Measurements from ENCODE around the gene RHCE. TPM values are rescaled to one million over a fixed set of nuclear protein-coding genes. Genes with fewer than 3 reads are reported as not detected.
"Not testable (repeated sequence)": the region's sequence is repeated elsewhere in the genome, so short reads cannot be mapped to it uniquely, and the experiment has no call there.

Gene RHCE
- polyA plus RNA-seq, 3 donors from 2014 or later = not detected

- peak; percentile 4 to 12 (median 9) for DNase-seq
- H3K9me3 Mint-ChIP-seq; H3K27me3 Mint-ChIP-seq (ENCODE audit: low read depth in 3 of 3); H3K4me1 Mint-ChIP-seq; H3K27ac Mint-ChIP-seq; H3K4me3 Mint-ChIP-seq; H3K36me3 Mint-ChIP-seq: not testable (repeated sequence)
These were observed 17.4 kb downstream of the RHCE start for GRCh38 chr1:25402947-25403803.

DNA sequence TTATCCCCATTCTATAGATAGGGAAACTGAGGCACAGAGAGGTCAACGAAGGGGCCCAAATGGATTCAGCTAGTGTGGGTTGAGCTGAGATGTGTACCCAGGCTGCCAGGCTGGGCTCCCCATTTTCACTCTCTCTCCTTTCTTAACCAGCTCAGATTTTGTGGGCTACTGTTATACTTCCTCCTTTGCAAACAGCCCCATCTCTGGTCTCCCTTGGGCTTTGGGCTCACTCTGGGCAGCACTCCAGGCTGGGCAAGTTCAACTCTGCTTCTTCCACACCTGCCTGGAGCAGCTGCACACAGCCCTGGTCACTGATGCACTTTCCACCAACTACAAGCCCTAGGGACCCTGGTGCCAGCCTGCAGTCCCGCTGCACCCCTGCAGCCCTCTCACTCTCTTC, 22.5 kb downstream of the RHCE start:
- not testable (repeated sequence) for DNase-seq, H3K36me3 Mint-ChIP-seq, H3K27ac Mint-ChIP-seq, H3K4me1 Mint-ChIP-seq, H3K4me3 Mint-ChIP-seq, H3K9me3 Mint-ChIP-seq
- peaks cover 3 to 14% (median 8%) of the 10 kb centered on the region in 3 donors for H3K27me3 Mint-ChIP-seq (ENCODE audit: low read depth in 3 of 3)

DNA sequence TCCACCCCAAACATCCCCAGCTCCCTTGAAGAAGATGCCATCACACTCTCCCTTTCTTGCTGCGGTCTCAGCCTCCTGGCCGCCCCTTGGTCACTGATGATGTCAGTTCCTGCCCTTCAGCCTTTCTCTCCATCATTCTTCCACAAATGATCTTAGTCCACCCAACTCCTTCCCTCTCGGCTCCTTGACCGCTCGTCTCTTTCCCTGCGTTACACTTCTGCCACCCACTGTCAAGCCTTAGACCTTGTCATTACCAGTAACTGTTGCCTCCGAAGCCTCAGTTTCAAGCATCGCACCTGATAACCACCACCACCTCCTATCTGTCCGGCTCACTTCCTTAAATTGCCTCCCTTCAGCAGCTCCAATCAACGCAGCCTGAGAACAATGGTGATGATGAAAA, 23.1 kb downstream of the RHCE start:
- not testable (repeated sequence) for DNase-seq, H3K4me1 Mint-ChIP-seq, H3K4me3 Mint-ChIP-seq, H3K36me3 Mint-ChIP-seq, H3K27ac Mint-ChIP-seq, H3K9me3 Mint-ChIP-seq
- peaks cover 3 to 14% (median 6%) of the 10 kb centered on the region in 3 donors for H3K27me3 Mint-ChIP-seq (ENCODE audit: low read depth in 3 of 3)

DNA sequence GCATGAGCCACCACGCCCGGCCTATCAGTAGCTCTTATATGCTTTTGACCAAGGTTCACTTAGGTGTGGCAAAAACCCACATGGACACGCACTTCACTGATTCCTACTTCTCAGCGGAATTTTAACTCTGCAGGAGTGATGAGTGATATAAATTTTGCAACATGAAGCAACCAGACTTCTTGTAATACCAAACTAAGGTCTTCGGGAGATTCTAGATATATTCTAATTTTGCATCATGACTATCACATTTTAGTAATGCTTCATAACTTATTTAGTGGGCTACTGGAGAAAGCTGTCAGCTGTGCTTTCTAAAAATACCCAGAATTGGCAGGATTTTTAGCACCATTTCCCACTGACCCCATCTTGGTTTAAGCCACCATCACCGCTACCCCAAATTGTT, 27.8 kb downstream of the RHCE start:
- H3K36me3 Mint-ChIP-seq = no peaks in the 10 kb centered on the region
- H3K27ac Mint-ChIP-seq = no peak overlapping the region
- H3K4me3 Mint-ChIP-seq = no peak overlapping the region
- no peaks in the 10 kb centered on the region for H3K4me1 Mint-ChIP-seq
- no peaks in the 10 kb centered on the region for H3K9me3 Mint-ChIP-seq
- DNase-seq = no peak
- H3K27me3 Mint-ChIP-seq (ENCODE audit: low read depth in 3 of 3) = peaks cover 7 to 10% (median 8%) of the 10 kb centered on the region in 3 donors

DNA sequence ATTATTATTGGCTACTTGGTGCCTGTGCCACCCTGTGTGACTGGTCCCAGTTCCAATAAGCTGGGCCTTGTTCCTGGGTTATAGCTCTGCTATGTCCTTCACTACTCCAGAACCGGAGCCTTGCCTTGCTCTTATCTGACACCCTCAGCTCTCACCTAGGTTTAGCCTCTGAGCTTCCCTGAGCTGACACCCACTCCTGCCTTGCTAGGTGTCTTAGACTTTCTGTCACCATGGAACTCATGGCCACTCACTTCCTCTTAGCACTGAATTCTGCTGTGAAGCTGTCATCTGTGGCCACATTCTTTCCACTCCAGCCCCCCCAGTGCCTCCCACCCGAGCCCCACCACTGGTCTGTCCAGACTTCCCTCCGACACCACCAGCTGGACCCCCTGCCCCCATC, 30.9 kb downstream of the RHCE start:
- H3K4me1 Mint-ChIP-seq; H3K4me3 Mint-ChIP-seq; H3K27me3 Mint-ChIP-seq (ENCODE audit: low read depth in 3 of 3); DNase-seq; H3K9me3 Mint-ChIP-seq; H3K36me3 Mint-ChIP-seq: not testable (repeated sequence)
- H3K27ac Mint-ChIP-seq = peak overlapping the region in 1 of 6 donors; percentile 42

GRCh38 chr1:25388691-25389090, 31.9 kb downstream of the RHCE start:
- not testable (repeated sequence) for H3K4me3 Mint-ChIP-seq; H3K36me3 Mint-ChIP-seq; H3K4me1 Mint-ChIP-seq; H3K27me3 Mint-ChIP-seq (ENCODE audit: low read depth in 3 of 3); DNase-seq; H3K9me3 Mint-ChIP-seq; H3K27ac Mint-ChIP-seq

DNA sequence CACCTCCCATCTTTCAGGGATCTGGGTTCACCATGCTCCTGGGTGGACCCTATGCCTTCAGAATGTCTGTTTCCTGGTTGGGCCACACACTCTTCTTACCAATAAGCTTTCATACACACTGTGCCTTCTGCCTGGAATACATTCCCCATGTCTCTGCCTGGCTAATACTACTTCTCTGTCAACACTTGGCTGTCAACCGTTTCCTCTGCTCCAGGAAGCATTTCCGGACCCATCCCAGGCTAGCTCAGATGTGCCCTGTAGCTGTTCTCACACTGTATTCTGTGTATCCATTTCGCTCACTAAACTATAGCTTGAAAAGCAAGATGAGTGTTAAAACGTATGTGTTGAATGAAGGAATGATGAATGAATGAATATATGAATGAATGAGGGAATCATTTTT, 33.5 kb downstream of the RHCE start:
- not testable (repeated sequence) for H3K9me3 Mint-ChIP-seq; H3K4me1 Mint-ChIP-seq; H3K27me3 Mint-ChIP-seq (ENCODE audit: low read depth in 3 of 3); DNase-seq; H3K4me3 Mint-ChIP-seq; H3K36me3 Mint-ChIP-seq
- peak overlapping the region in 1 of 6 donors; percentile 32 for H3K27ac Mint-ChIP-seq

GRCh38 chr1:25383875-25384274, 36.8 kb downstream of the RHCE start:
- H3K4me1 Mint-ChIP-seq; H3K36me3 Mint-ChIP-seq; H3K27me3 Mint-ChIP-seq (ENCODE audit: low read depth in 3 of 3); H3K9me3 Mint-ChIP-seq; H3K27ac Mint-ChIP-seq; H3K4me3 Mint-ChIP-seq; DNase-seq: not testable (repeated sequence)

DNA sequence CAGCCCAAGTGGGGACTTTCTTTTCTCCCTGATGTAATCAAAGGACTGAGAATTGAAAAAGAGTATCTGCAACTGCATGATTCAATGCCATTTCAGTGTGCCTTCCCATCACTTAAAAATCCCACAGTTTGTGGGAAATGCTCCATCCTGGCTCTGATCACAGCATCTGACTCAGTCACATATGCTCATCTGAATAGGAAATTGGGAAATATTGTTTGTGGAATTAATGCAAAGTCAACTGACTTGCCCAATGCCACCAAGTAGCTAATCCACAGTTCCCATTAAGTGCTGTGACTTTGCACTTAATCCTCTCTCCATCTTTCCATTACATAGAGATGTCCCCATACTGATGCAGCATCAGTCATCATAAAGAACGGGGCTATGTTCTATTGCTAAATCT, 37.5 kb downstream of the RHCE start:
- H3K27me3 Mint-ChIP-seq (ENCODE audit: low read depth in 3 of 3); H3K9me3 Mint-ChIP-seq; H3K36me3 Mint-ChIP-seq; DNase-seq; H3K4me3 Mint-ChIP-seq; H3K4me1 Mint-ChIP-seq; H3K27ac Mint-ChIP-seq: not testable (repeated sequence)

- not testable (repeated sequence) for H3K27ac Mint-ChIP-seq; DNase-seq; H3K4me3 Mint-ChIP-seq; H3K36me3 Mint-ChIP-seq; H3K9me3 Mint-ChIP-seq; H3K27me3 Mint-ChIP-seq (ENCODE audit: low read depth in 3 of 3); H3K4me1 Mint-ChIP-seq
These were observed 38.1 kb downstream of the RHCE start for GRCh38 chr1:25382543-25382942.

DNA sequence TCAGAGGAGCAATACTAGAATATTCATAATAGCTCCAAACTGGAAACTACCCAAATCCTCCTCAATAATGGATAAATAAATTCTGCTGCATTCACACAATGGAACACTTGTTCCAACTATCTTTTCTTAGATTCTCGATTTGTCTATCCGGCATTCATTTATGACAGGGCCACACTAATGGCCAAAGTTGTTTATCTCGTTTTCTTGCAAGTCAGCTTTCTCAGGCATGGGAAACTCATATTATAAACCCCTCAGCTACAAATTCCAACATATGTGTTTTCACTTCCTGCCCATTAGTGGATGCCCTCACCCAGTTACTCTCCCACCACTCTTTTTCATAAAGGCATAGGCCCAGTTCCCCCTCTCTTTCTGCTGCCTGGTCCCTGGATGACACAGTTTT, 42.3 kb downstream of the RHCE start:
- not testable (repeated sequence) for H3K4me1 Mint-ChIP-seq; H3K27ac Mint-ChIP-seq; H3K27me3 Mint-ChIP-seq (ENCODE audit: low read depth in 3 of 3); H3K9me3 Mint-ChIP-seq; H3K4me3 Mint-ChIP-seq; H3K36me3 Mint-ChIP-seq; DNase-seq

- not testable (repeated sequence) for H3K4me1 Mint-ChIP-seq; H3K36me3 Mint-ChIP-seq; DNase-seq; H3K27me3 Mint-ChIP-seq (ENCODE audit: low read depth in 3 of 3); H3K9me3 Mint-ChIP-seq; H3K4me3 Mint-ChIP-seq
- H3K27ac Mint-ChIP-seq = peak overlapping the region in 1 of 6 donors; percentile 40
These were observed 48.9 kb downstream of the RHCE start for GRCh38 chr1:25371757-25372156.

DNA sequence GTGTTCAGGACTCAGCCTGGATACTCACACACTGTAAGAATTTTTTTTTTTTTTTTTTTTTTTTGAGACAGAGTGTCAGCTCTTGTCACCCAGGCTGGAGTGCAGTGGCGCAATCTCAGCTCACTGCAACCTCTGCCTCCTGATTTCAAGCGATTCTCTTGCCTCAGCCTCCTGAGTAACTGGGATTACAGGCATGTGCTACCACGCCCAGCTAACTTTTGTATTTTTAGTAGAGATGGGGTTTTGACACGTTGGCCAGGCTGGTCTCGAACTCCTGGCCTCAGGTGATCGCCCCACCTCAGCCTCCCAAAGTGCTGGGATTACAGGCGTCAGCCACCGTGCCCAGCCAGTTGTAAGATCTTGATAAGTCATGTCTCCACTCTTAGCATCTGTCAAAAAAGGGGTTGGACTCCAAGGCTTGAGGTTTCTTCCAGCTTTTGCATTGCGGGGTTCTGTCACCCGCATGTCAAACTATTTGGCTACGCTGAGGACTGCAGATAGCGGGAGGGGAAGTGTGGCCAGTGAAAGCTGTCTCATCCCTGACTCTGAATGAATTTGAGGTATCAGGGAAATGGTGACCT, 50.8 kb downstream of the RHCE start:
- not testable (repeated sequence) for DNase-seq; H3K27me3 Mint-ChIP-seq (ENCODE audit: low read depth in 3 of 3); H3K27ac Mint-ChIP-seq; H3K4me1 Mint-ChIP-seq; H3K9me3 Mint-ChIP-seq; H3K36me3 Mint-ChIP-seq; H3K4me3 Mint-ChIP-seq

DNA sequence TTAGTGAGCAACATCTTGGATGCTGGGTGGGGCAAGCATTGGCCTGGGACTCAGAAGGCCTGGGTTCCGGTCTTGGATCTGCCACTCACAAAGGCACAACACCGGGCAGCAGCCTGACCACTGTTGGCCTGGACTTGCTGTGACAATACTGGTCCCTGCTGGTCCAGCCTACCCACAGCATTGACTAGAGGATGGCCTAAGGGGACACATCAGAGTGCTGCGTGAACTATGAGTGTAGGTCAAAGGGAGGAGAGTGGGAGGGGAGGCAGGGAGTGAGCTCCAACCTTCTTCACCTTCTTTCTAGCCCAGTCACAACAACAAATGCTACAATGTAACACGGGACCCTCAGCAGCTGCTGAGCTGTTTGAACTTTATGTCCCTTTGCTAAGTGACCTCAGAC, 51.4 kb downstream of the RHCE start:
- Mint-ChIP-seq H3K4me1 (no peaks in the 10 kb centered on the region), H3K36me3 (no peaks in the 10 kb centered on the region), H3K27ac (no peak overlapping the region), H3K9me3 (no peaks in the 10 kb centered on the region), H3K27me3 (ENCODE audit: low read depth in 3 of 3) (peaks cover 0 to 4% (median 0%) of the 10 kb centered on the region in 3 donors), H3K4me3 (no peak overlapping the region)
- DNase-seq = no peak
